Measurements from ENCODE around the gene YIPF7.

DNA sequence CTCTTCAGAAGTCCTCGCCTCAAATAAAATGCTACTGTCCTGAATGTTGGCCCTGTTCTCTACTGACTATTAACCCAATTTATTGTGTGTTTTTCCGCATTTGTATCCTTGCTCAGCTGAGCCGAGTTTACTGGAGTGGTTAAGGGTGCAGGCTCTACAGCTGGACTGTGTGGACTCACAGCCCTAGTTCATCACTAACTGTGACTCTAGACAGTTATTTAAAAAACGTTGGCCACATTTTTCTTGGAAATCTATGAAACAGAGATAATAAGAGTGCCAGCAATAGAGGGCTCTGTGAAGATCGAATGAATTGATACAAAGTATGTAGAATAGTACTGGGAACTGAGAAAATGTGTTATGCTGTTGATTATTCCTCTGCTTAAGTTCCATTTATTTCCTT, 23.9 kb upstream of the YIPF7 start:
- TF ChIP-seq, protein P1, sequence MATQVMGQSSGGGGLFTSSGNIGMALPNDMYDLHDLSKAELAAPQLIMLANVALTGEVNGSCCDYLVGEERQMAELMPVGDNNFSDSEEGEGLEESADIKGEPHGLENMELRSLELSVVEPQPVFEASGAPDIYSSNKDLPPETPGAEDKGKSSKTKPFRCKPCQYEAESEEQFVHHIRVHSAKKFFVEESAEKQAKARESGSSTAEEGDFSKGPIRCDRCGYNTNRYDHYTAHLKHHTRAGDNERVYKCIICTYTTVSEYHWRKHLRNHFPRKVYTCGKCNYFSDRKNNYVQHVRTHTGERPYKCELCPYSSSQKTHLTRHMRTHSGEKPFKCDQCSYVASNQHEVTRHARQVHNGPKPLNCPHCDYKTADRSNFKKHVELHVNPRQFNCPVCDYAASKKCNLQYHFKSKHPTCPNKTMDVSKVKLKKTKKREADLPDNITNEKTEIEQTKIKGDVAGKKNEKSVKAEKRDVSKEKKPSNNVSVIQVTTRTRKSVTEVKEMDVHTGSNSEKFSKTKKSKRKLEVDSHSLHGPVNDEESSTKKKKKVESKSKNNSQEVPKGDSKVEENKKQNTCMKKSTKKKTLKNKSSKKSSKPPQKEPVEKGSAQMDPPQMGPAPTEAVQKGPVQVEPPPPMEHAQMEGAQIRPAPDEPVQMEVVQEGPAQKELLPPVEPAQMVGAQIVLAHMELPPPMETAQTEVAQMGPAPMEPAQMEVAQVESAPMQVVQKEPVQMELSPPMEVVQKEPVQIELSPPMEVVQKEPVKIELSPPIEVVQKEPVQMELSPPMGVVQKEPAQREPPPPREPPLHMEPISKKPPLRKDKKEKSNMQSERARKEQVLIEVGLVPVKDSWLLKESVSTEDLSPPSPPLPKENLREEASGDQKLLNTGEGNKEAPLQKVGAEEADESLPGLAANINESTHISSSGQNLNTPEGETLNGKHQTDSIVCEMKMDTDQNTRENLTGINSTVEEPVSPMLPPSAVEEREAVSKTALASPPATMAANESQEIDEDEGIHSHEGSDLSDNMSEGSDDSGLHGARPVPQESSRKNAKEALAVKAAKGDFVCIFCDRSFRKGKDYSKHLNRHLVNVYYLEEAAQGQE (IDR thresholded peaks at IDR 0.05; ENCODE audit: insufficient read depth in 1 of 2, low read depth in 2 of 2, low read length in 1 of 2), result no peak
- TF ChIP-seq, protein P2, sequence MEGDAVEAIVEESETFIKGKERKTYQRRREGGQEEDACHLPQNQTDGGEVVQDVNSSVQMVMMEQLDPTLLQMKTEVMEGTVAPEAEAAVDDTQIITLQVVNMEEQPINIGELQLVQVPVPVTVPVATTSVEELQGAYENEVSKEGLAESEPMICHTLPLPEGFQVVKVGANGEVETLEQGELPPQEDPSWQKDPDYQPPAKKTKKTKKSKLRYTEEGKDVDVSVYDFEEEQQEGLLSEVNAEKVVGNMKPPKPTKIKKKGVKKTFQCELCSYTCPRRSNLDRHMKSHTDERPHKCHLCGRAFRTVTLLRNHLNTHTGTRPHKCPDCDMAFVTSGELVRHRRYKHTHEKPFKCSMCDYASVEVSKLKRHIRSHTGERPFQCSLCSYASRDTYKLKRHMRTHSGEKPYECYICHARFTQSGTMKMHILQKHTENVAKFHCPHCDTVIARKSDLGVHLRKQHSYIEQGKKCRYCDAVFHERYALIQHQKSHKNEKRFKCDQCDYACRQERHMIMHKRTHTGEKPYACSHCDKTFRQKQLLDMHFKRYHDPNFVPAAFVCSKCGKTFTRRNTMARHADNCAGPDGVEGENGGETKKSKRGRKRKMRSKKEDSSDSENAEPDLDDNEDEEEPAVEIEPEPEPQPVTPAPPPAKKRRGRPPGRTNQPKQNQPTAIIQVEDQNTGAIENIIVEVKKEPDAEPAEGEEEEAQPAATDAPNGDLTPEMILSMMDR (IDR thresholded peaks at IDR 0.05), result no peak
- TF ChIP-seq POLR2AphosphoS5 (IDR thresholded peaks at IDR 0.05; ENCODE audit: low read depth, low read length) (no peak), SIN3A (IDR thresholded peaks at IDR 0.05; ENCODE audit: borderline replicate concordance, insufficient read depth, low read depth, low read length) (no peak), TCF7L2 (IDR thresholded peaks at IDR 0.05; ENCODE audit: low read depth, low read length) (no peak)
